C4-2B (cell line): ENCODE measurements around the gene RAB11A.

Experiments
- H3K27ac ChIP-seq: fragments of 450-650 bp; 2 replicates; pipeline ENCODE4 v1.5.1; 2017
- ZFX ChIP-seq: fragments of 450-650 bp; IDR thresholded peaks from 2 replicates; pipeline ENCODE4 v1.6.1; 2017
- TF ChIP-seq, protein P1 (sequence below): fragments of 450-650 bp; conservative IDR thresholded peaks from 2 replicates; pipeline ENCODE4 v1.5.1; 2017; ENCODE audit warnings: mild to moderate bottlenecking

The RAB11A gene

GRCh38 chr15:65869126-65869953 lies at the start of gene RAB11A:
RAB11A (plus strand) TSS chr15:65869491; CDS start chr15:65869586, 95 bp downstream.
- H3K27ac ChIP-seq: peak within 1 kb of the TSS; percentile 93
- no peak; the same call in 1 of the 2 replicates for TF ChIP-seq ZFX
- TF ChIP-seq, protein P1, sequence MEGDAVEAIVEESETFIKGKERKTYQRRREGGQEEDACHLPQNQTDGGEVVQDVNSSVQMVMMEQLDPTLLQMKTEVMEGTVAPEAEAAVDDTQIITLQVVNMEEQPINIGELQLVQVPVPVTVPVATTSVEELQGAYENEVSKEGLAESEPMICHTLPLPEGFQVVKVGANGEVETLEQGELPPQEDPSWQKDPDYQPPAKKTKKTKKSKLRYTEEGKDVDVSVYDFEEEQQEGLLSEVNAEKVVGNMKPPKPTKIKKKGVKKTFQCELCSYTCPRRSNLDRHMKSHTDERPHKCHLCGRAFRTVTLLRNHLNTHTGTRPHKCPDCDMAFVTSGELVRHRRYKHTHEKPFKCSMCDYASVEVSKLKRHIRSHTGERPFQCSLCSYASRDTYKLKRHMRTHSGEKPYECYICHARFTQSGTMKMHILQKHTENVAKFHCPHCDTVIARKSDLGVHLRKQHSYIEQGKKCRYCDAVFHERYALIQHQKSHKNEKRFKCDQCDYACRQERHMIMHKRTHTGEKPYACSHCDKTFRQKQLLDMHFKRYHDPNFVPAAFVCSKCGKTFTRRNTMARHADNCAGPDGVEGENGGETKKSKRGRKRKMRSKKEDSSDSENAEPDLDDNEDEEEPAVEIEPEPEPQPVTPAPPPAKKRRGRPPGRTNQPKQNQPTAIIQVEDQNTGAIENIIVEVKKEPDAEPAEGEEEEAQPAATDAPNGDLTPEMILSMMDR: peak; percentile 39

GRCh38 chr15:65819563-65819960 lies 49.7 kb upstream of the RAB11A start:
- TF ChIP-seq, protein P1: no peak
- no peak for TF ChIP-seq ZFX
- H3K27ac ChIP-seq: no peak overlapping the region

DNA sequence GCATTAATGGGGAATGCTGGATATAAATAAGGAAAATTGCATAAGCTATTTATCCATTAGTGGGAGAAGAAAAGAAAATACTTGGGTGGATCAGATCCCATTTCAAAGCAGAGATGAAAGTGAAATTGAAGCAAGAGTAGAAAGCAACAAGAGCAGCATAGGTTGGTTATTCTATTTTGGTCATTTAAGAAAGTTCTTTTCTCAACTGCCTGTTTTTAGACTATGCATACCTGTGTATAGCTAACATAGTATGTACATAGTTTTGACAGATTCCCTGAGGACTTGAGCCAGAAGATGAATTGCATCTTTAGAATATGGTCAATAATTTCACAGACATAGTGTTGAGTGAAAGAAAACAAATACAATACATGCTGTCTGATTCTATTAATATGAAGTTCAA lies 48.2 kb upstream of the RAB11A start:
- no peak overlapping the region for H3K27ac ChIP-seq
- TF ChIP-seq ZFX: no peak
- TF ChIP-seq, protein P1: no peak

DNA sequence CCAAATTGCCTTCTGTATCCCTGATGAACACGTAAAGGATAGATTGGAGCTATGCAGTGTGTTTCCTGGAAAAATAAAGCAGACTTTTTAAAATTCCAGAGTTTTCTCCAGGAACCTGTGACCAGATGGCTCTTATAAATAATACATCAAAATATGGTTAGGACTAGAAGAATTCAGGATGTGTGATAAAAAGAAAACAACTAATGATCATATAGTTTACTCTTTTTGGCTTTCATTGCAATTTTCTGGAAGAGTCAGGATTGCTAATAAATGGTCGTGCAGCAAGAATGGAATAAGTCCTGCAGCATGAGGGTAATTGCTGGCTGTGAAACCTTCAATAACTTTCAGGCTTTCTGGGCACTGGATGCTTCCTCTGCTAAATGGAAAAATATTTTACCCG lies 47.0 kb upstream of the RAB11A start:
- H3K27ac ChIP-seq: no peak overlapping the region
- TF ChIP-seq, protein P1: no peak
- no peak for TF ChIP-seq ZFX

- no peak for TF ChIP-seq ZFX
- TF ChIP-seq, protein P1: peak; percentile 82
- H3K27ac ChIP-seq: no peak overlapping the region
Observed at GRCh38 chr15:65824031-65824743, 45.1 kb upstream of the RAB11A start.

GRCh38 chr15:65824941-65825544 lies 44.2 kb upstream of the RAB11A start:
- TF ChIP-seq, protein P1: no peak
- no peak for TF ChIP-seq ZFX
- no peak overlapping the region for H3K27ac ChIP-seq

GRCh38 chr15:65827065-65827464 lies 42.2 kb upstream of the RAB11A start:
- H3K27ac ChIP-seq: no peak overlapping the region
- TF ChIP-seq ZFX: no peak
